Bronchial epithelial cell (primary cell): ENCODE measurements around the gene SLC2A14. TPM values are rescaled to one million over a fixed set of nuclear protein-coding genes. Genes with fewer than 3 reads are reported as not detected.
"Not testable (repeated sequence)": the region's sequence is repeated elsewhere in the genome, so short reads cannot be mapped to it uniquely, and the experiment has no call there.

Experiments used
- DNase-seq: peaks from one replicate; pipeline ENCODE4 v3.0.0-alpha.2; 2010; ENCODE audit warnings: low read depth
- FAIRE-seq: peaks from 2 replicates; lab custom pipeline; 2011; peaks lifted over from hg19 to GRCh38; lab: Jason Lieb, UNC
- H3K27me3 ChIP-seq: 2 replicates; pipeline ENCODE4 v1.5.1; 2011; ENCODE audit warnings: low read length; ENCODE audit not compliant: control insufficient read depth, insufficient read depth
- H3K36me3 ChIP-seq: 2 replicates; pipeline ENCODE4 v1.5.1; 2011; ENCODE audit warnings: low read length; ENCODE audit not compliant: control insufficient read depth, insufficient read depth
- H3K4me3 ChIP-seq: 2 replicates; pipeline ENCODE4 v1.5.1; 2011; ENCODE audit warnings: mild to moderate bottlenecking, low read depth, low read length, control low read depth
- CTCF ChIP-seq: IDR thresholded peaks from 2 replicates; pipeline ENCODE4 v1.5.1; 2011; ENCODE audit warnings: mild to moderate bottlenecking, moderate library complexity, low read length, control low read depth, inconsistent platforms; ENCODE audit not compliant: insufficient read depth, severe bottlenecking
- total RNA-seq: library from RNA; depleted of rRNA; stranded (reverse); fragments of >200 nt; gene quantifications from 2 replicates; pipeline ENCODE4 v1.2.1, GENCODE V29; 2014

The SLC2A14 gene
- total RNA-seq, 1 donor from 2014 or later: not detected

- no peak for TF ChIP-seq CTCF
- FAIRE-seq (no peak), DNase-seq (peak; percentile 33)
- H3K36me3 ChIP-seq: no peaks in the 10 kb centered on the region
- no peak overlapping the region for H3K4me3 ChIP-seq
- no peaks in the 10 kb centered on the region for H3K27me3 ChIP-seq
Observed at GRCh38 chr12:7832059-7832696, 40.5 kb downstream of the SLC2A14 start.

GRCh38 chr12:7829737-7830136 is 43.0 kb downstream of the SLC2A14 start:
- not testable (repeated sequence) for H3K36me3 ChIP-seq, H3K27me3 ChIP-seq, FAIRE-seq

DNA sequence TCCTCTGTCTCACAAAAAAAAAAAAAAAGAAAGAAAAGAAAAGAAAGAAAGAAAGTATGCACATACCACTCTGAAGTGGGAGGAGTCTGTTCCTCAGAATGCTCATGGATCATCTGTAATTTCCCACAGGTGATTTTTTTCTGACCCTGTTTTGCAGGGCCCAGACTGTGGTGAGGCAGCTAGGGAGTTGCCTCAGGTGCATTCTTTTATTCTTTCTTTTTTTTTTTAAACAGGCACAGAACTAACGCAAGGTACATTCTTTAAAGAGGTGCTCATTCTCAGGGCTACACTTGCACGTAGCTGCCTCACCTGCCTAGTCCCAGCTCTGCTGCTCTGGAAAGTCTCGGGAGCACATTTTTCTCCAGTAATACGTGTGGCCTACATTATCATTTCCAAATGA is 47.0 kb downstream of the SLC2A14 start:
- H3K36me3 ChIP-seq, H3K27me3 ChIP-seq, H3K4me3 ChIP-seq: not testable (repeated sequence)
- FAIRE-seq (peak; percentile 82), DNase-seq (peak; percentile 78)

More at GRCh38 chr12:7829737-7830136, 43.0 kb downstream of the SLC2A14 start:
- not testable (repeated sequence) for DNase-seq, H3K4me3 ChIP-seq

DNA sequence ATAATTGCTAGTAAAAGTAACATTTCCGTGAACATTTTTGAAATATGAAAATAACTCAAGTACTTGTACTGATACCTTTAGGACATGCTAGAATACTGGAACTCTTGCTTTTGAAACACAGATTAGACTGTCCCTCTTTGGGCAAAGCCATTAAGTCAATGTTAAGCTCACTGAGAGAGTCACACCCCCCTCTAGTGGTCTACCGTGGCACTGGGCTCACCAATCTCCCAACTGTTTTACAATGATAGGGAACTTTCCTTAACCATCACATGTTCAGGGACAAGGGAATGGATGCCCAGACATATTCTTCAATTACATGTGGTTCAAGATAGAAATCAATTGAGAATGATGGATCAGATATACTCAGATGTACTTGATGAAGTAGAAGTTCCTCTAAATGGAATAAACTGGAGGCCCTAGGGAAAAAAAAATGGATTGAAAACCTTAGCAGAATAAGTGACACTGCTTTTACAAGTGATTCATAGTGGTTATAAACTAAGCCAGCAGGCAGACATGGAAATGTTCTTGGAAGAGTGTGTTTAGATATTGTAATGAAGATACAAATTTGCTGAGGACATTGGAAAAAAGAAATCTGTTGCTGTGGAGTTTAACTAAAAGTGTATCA is 65.7 kb downstream of the SLC2A14 start:
- H3K36me3 ChIP-seq: no peaks in the 10 kb centered on the region
- DNase-seq (peak; percentile 38), FAIRE-seq (no peak)
- no peak overlapping the region for H3K4me3 ChIP-seq
- no peaks in the 10 kb centered on the region for H3K27me3 ChIP-seq
- TF ChIP-seq CTCF: peak; percentile 71

DNA sequence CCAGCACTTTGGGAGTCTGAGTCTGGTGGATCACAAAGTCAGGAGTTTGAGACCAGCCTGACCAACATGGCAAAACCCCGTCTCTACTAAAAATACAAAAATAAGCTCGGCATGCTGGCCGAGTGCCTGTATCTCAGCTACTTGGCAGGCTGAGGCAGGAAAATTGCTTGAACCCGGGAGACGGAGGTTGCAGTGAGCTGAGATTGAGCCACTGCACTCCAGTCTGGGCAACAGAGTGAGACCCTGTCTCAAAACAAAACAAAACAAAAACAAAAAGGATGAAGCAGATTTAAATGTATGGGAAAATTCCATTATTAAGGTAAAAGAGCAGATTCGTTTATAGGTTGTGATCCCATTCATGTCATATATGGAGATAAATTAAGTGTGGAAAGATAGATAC is 66.4 kb downstream of the SLC2A14 start:
- not testable (repeated sequence) for FAIRE-seq, H3K36me3 ChIP-seq, DNase-seq

GRCh38 chr12:7801460-7801859 is 71.3 kb downstream of the SLC2A14 start:
- no peak for DNase-seq
- no peak for FAIRE-seq
- TF ChIP-seq CTCF: no peak
- H3K27me3 ChIP-seq: no peaks in the 10 kb centered on the region
- no peak overlapping the region for H3K4me3 ChIP-seq
- H3K36me3 ChIP-seq: no peaks in the 10 kb centered on the region

More for the DNA sequence above, 66.4 kb downstream of the SLC2A14 start:
- H3K4me3 ChIP-seq, H3K27me3 ChIP-seq: not testable (repeated sequence)

- H3K27me3 ChIP-seq, DNase-seq, FAIRE-seq: not testable (repeated sequence)
Observed at GRCh38 chr12:7798750-7799308, 73.9 kb downstream of the SLC2A14 start.

More at GRCh38 chr12:7798750-7799308, 73.9 kb downstream of the SLC2A14 start:
- H3K36me3 ChIP-seq, H3K4me3 ChIP-seq: not testable (repeated sequence)
